ENCODE data around the gene MPC1L.

The MPC1L gene

GRCh38 chrX:40625294-40625693 is 2.1 kb downstream of the MPC1L start:
- Histone ChIP-seq H3K27me3 (ENCODE audit: control insufficient read depth in 1 of 2, insufficient read depth in 2 of 2, low read length in 2 of 2) (no peaks in the 10 kb centered on the region), H3K36me3 (ENCODE audit: control insufficient read depth in 1 of 2, insufficient read depth in 2 of 2, low read length in 2 of 2) (peaks cover 5 to 24% of the 10 kb centered on the region in 2 donors), H3K9me3 (ENCODE audit: control insufficient read depth in 1 of 2, low read length in 2 of 2) (no peaks in the 10 kb centered on the region), H3K4me3 (ENCODE audit: low read depth in 1 of 2, low read length in 2 of 2) (no peak overlapping the region), H3K9ac (ENCODE audit: low read depth in 1 of 2, low read length in 2 of 2) (no peak overlapping the region), H3K4me1 (ENCODE audit: control insufficient read depth in 1 of 2, insufficient read depth in 2 of 2, low read length in 2 of 2) (no peaks in the 10 kb centered on the region), H3K27ac (ENCODE audit: low read depth, low read length) (no peak overlapping the region)

DNA sequence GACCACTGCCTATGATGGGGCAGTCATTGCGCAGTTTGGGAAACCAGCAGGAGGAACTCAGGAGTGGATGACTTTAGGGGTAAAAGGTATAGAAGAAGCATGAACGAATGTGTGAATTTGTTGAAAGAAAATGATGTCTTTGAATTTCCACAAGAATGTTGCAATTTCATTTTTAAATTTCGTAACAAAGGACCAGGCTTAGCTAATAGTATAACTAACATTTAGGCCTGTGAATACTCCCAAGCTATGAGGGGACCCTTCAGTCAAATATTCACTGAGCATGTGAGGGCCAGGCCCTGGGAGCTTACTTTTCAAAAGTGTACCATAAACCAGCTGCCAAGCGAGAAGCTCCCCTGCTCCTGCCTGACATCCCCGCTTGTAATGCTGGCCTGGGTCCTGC is 5.3 kb downstream of the MPC1L start:
- no peak overlapping the region for H3K9ac ChIP-seq (ENCODE audit: low read depth in 1 of 2, low read length in 2 of 2)
- no peak overlapping the region for H3K27ac ChIP-seq (ENCODE audit: low read depth, low read length)
- no peaks in the 10 kb centered on the region for H3K27me3 ChIP-seq (ENCODE audit: control insufficient read depth in 1 of 2, insufficient read depth in 2 of 2, low read length in 2 of 2)
- no peaks in the 10 kb centered on the region for H3K9me3 ChIP-seq (ENCODE audit: control insufficient read depth in 1 of 2, low read length in 2 of 2)
- no peak overlapping the region for H3K4me3 ChIP-seq (ENCODE audit: low read depth in 1 of 2, low read length in 2 of 2)
- H3K4me1 ChIP-seq (ENCODE audit: control insufficient read depth in 1 of 2, insufficient read depth in 2 of 2, low read length in 2 of 2), result no peaks in the 10 kb centered on the region
- H3K36me3 ChIP-seq (ENCODE audit: control insufficient read depth in 1 of 2, insufficient read depth in 2 of 2, low read length in 2 of 2), result peaks cover 18 to 50% of the 10 kb centered on the region in 2 donors

- Histone ChIP-seq H3K4me1 (ENCODE audit: control insufficient read depth in 1 of 2, insufficient read depth in 2 of 2, low read length in 2 of 2) (no peaks in the 10 kb centered on the region), H3K27ac (ENCODE audit: low read depth, low read length) (no peak overlapping the region), H3K9me3 (ENCODE audit: control insufficient read depth in 1 of 2, low read length in 2 of 2) (no peaks in the 10 kb centered on the region), H3K27me3 (ENCODE audit: control insufficient read depth in 1 of 2, insufficient read depth in 2 of 2, low read length in 2 of 2) (no peaks in the 10 kb centered on the region), H3K4me3 (ENCODE audit: low read depth in 1 of 2, low read length in 2 of 2) (no peak overlapping the region), H3K9ac (ENCODE audit: low read depth in 1 of 2, low read length in 2 of 2) (no peak overlapping the region), H3K36me3 (ENCODE audit: control insufficient read depth in 1 of 2, insufficient read depth in 2 of 2, low read length in 2 of 2) (peaks cover 28 to 84% of the 10 kb centered on the region in 2 donors)
These were observed 9.0 kb downstream of the MPC1L start for GRCh38 chrX:40632199-40632598.

- no peak overlapping the region for H3K9ac ChIP-seq (ENCODE audit: low read depth in 1 of 2, low read length in 2 of 2)
- H3K36me3 ChIP-seq (ENCODE audit: control insufficient read depth in 1 of 2, insufficient read depth in 2 of 2, low read length in 2 of 2), result peaks cover 20 to 66% of the 10 kb centered on the region in 2 donors
- H3K4me3 ChIP-seq (ENCODE audit: low read depth in 1 of 2, low read length in 2 of 2), result no peak overlapping the region
- H3K27ac ChIP-seq (ENCODE audit: low read depth, low read length), result no peak overlapping the region
- H3K27me3 ChIP-seq (ENCODE audit: control insufficient read depth in 1 of 2, insufficient read depth in 2 of 2, low read length in 2 of 2), result no peaks in the 10 kb centered on the region
- no peaks in the 10 kb centered on the region for H3K4me1 ChIP-seq (ENCODE audit: control insufficient read depth in 1 of 2, insufficient read depth in 2 of 2, low read length in 2 of 2)
- no peaks in the 10 kb centered on the region for H3K9me3 ChIP-seq (ENCODE audit: control insufficient read depth in 1 of 2, low read length in 2 of 2)
These were observed 14.5 kb downstream of the MPC1L start for GRCh38 chrX:40637687-40638086.

DNA sequence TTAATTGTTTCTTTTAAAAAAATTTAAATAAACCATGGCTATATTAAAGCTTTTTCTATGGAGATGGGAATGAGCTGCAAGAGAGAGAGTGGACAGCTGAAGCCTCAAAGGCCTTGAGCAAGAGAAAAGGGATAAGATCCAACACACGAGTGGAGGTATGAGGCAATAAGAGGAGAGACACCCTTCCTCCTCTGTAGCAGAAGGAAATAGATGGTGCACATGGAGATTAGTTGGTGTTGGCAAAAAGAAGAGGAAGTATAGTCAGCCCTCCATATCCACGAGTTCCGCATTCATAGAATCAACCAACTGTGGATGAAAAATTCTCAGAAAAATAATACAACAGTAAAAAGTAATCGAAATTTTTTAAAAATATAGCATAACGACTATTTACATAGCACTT is 20.9 kb downstream of the MPC1L start:
- H3K27me3 ChIP-seq (ENCODE audit: control insufficient read depth in 1 of 2, insufficient read depth in 2 of 2, low read length in 2 of 2), result no peaks in the 10 kb centered on the region
- H3K9me3 ChIP-seq (ENCODE audit: control insufficient read depth in 1 of 2, low read length in 2 of 2), result no peaks in the 10 kb centered on the region
- H3K27ac ChIP-seq (ENCODE audit: low read depth, low read length), result peak overlapping the region; percentile 81
- peak overlapping the region; percentile 67 to 71 for H3K4me3 ChIP-seq (ENCODE audit: low read depth in 1 of 2, low read length in 2 of 2)
- H3K9ac ChIP-seq (ENCODE audit: low read depth in 1 of 2, low read length in 2 of 2), result peak overlapping the region in 1 of 2 donors; percentile 50
- H3K4me1 ChIP-seq (ENCODE audit: control insufficient read depth in 1 of 2, insufficient read depth in 2 of 2, low read length in 2 of 2), result peaks cover 5 to 14% of the 10 kb centered on the region in 2 donors
- H3K36me3 ChIP-seq (ENCODE audit: control insufficient read depth in 1 of 2, insufficient read depth in 2 of 2, low read length in 2 of 2), result peaks cover 0 to 9% of the 10 kb centered on the region in 2 donors

DNA sequence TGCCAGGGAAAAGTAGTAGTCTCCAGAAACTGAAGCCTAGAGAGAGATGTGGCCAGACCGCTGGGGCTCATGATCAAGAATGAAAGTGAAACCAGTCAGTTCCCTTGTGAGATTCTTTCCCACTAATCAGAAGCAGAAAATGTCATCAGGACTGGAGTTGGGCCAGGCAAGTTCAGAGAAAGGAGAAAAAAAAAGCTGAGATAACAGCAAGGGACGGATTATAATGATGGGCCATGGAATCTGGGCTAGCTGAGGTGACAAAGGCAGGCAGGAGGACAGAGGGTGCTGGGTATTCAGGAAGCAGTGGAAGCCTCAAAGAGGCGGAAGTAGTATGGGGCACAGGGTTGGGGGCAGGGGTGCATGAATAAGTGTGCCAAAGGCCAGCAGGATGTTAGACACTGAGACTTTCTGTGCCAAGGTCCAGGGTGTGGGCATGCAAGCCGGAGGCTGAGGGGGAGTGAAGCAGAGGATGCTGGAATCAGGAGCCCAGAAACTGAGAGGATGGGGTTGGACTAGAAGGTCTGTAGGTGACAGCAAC is 21.7 kb downstream of the MPC1L start:
- H3K4me3 ChIP-seq (ENCODE audit: low read depth in 1 of 2, low read length in 2 of 2), result peak overlapping the region; percentile 67 to 71
- peaks cover 0 to 9% of the 10 kb centered on the region in 2 donors for H3K36me3 ChIP-seq (ENCODE audit: control insufficient read depth in 1 of 2, insufficient read depth in 2 of 2, low read length in 2 of 2)
- H3K27me3 ChIP-seq (ENCODE audit: control insufficient read depth in 1 of 2, insufficient read depth in 2 of 2, low read length in 2 of 2), result no peaks in the 10 kb centered on the region
- H3K27ac ChIP-seq (ENCODE audit: low read depth, low read length), result peak overlapping the region; percentile 81
- H3K9ac ChIP-seq (ENCODE audit: low read depth in 1 of 2, low read length in 2 of 2), result peak overlapping the region; percentile 50 to 58
- no peaks in the 10 kb centered on the region for H3K9me3 ChIP-seq (ENCODE audit: control insufficient read depth in 1 of 2, low read length in 2 of 2)
- H3K4me1 ChIP-seq (ENCODE audit: control insufficient read depth in 1 of 2, insufficient read depth in 2 of 2, low read length in 2 of 2), result peaks cover 5 to 14% of the 10 kb centered on the region in 2 donors

DNA sequence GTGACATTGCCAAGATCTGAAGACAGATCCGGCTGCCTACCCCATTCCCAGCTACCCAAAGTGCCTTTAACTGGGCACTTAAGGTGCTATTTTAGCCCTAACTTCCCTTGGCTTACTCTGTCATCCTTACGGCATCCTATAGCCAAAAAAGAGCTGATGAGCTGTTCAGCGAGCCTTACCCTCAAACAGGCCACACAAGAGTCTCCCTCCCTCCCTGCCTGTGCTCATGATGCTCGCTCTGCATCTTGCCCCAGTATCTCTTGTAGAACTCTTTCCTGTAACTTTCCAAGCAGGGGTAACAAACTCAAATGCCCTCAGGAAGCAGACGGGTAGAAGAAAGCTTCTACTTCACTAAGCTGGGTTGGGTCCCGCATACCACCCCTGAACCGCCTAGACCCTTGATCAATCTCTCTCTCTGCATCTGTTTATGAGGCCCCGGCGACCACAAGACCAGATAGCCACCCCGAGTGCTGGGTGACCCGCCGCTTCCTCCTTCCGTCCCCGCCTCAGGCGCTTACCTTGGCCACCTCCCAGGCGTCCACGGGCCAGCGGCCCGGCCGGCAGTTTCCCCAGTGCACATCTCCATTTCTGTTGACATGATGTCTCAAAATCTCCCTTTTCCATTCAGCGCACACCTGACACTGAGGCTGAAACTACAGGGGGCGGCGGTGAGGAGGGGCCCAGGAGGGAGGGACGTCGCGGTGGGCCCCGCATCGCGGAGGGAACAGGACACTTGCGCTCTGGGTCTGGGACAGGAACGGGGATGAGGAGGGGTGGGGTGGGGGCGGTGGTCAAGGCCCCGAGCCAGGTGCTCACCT is 23.5 kb downstream of the MPC1L start:
- peak overlapping the region; percentile 76 to 77 for H3K9ac ChIP-seq (ENCODE audit: low read depth in 1 of 2, low read length in 2 of 2)
- peaks cover 5 to 14% of the 10 kb centered on the region in 2 donors for H3K4me1 ChIP-seq (ENCODE audit: control insufficient read depth in 1 of 2, insufficient read depth in 2 of 2, low read length in 2 of 2)
- H3K36me3 ChIP-seq (ENCODE audit: control insufficient read depth in 1 of 2, insufficient read depth in 2 of 2, low read length in 2 of 2), result peaks cover 0 to 5% of the 10 kb centered on the region in 2 donors
- H3K27me3 ChIP-seq (ENCODE audit: control insufficient read depth in 1 of 2, insufficient read depth in 2 of 2, low read length in 2 of 2), result no peaks in the 10 kb centered on the region
- peak overlapping the region; percentile 80 to 86 for H3K4me3 ChIP-seq (ENCODE audit: low read depth in 1 of 2, low read length in 2 of 2)
- H3K27ac ChIP-seq (ENCODE audit: low read depth, low read length), result peak overlapping the region; percentile 78
- no peaks in the 10 kb centered on the region for H3K9me3 ChIP-seq (ENCODE audit: control insufficient read depth in 1 of 2, low read length in 2 of 2)

- H3K9ac ChIP-seq (ENCODE audit: low read depth in 1 of 2, low read length in 2 of 2), result peak within 1 kb of the TSS; percentile 76 to 77
- H3K27ac ChIP-seq (ENCODE audit: low read depth, low read length), result peak within 1 kb of the TSS; percentile 78
- H3K4me1 ChIP-seq (ENCODE audit: control insufficient read depth in 1 of 2, insufficient read depth in 2 of 2, low read length in 2 of 2), result peaks cover 5 to 14% of the 10 kb centered on the region in 2 donors
- no peaks in the 10 kb centered on the region for H3K27me3 ChIP-seq (ENCODE audit: control insufficient read depth in 1 of 2, insufficient read depth in 2 of 2, low read length in 2 of 2)
- peak within 1 kb of the TSS; percentile 80 to 86 for H3K4me3 ChIP-seq (ENCODE audit: low read depth in 1 of 2, low read length in 2 of 2)
- H3K9me3 ChIP-seq (ENCODE audit: control insufficient read depth in 1 of 2, low read length in 2 of 2), result no peaks in the 10 kb centered on the region
- H3K36me3 ChIP-seq (ENCODE audit: control insufficient read depth in 1 of 2, insufficient read depth in 2 of 2, low read length in 2 of 2), result peaks cover 0 to 5% of the 10 kb centered on the region in 2 donors
These were observed 24.3 kb downstream of the MPC1L start, which contains the start of gene CXorf38 for GRCh38 chrX:40647307-40648197. Gene CXorf38, minus strand, starts transcription at chrX:40647561. Its CDS starts 41 bp downstream, at chrX:40647520.

GRCh38 chrX:40651620-40652223 is 28.5 kb downstream of the MPC1L start:
- Histone ChIP-seq H3K27me3 (ENCODE audit: control insufficient read depth in 1 of 2, insufficient read depth in 2 of 2, low read length in 2 of 2) (no peaks in the 10 kb centered on the region), H3K9ac (ENCODE audit: low read depth in 1 of 2, low read length in 2 of 2) (no peak overlapping the region), H3K4me1 (ENCODE audit: control insufficient read depth in 1 of 2, insufficient read depth in 2 of 2, low read length in 2 of 2) (peaks cover 0 to 4% of the 10 kb centered on the region in 2 donors), H3K27ac (ENCODE audit: low read depth, low read length) (no peak overlapping the region), H3K9me3 (ENCODE audit: control insufficient read depth in 1 of 2, low read length in 2 of 2) (no peaks in the 10 kb centered on the region), H3K4me3 (ENCODE audit: low read depth in 1 of 2, low read length in 2 of 2) (no peak overlapping the region), H3K36me3 (ENCODE audit: control insufficient read depth in 1 of 2, insufficient read depth in 2 of 2, low read length in 2 of 2) (peaks cover 10 to 27% of the 10 kb centered on the region in 2 donors)

Measured in duodenal mucosa (tissue), 2 donors.